Vagina (tissue), 2 donors: ENCODE measurements around the gene UBASH3B. TPM values are rescaled to one million over a fixed set of nuclear protein-coding genes. Genes with fewer than 3 reads are reported as not detected.

Source experiments
- DNase-seq, 2 donors: peaks; one replicate each; pipeline ENCODE4 v3.0.0-alpha.2; 2017; ENCODE audit errors: extremely low spot score in 2 of 2
- H3K27ac ChIP-seq: fragments of 200-600 bp; sonication (generic); one replicate; pipeline ENCODE4 v1.5.1; 2019
- H3K27me3 ChIP-seq: fragments of 200-600 bp; sonication (generic); one replicate; pipeline ENCODE4 v1.5.1; 2019
- H3K36me3 ChIP-seq, 2 donors: fragments of 200-600 bp; sonication (generic); one replicate each; pipeline ENCODE4 v1.5.1; 2017 to 2019
- H3K4me1 ChIP-seq: fragments of 200-600 bp; sonication (generic); one replicate; pipeline ENCODE4 v1.5.1; 2019
- H3K4me3 ChIP-seq, 2 donors: fragments of 200-600 bp; sonication (generic); 1 replicate in 1 of 2; 2 replicates in 1 of 2; pipeline ENCODE4 v1.5.1; 2016 to 2019
- H3K9me3 ChIP-seq: fragments of 200-600 bp; sonication (generic); one replicate; pipeline ENCODE4 v1.5.1; 2019
- POLR2A ChIP-seq, 2 donors: fragments of 450-650 bp; IDR thresholded peaks; one replicate each; pipeline ENCODE4 v1.6.1; 2017; ENCODE audit warnings: antibody characterized with exemption in 2 of 2, mild to moderate bottlenecking in 2 of 2, moderate library complexity in 2 of 2
- POLR2AphosphoS5 ChIP-seq, 2 donors: sonication (generic); formaldehyde crosslinking; IDR thresholded peaks; one replicate each; pipeline ENCODE4 v1.9.0; 2017; ENCODE audit warnings: antibody characterized with exemption in 2 of 2, mild to moderate bottlenecking in 2 of 2, low read depth in 1 of 2; ENCODE audit not compliant: insufficient read depth in 1 of 2
- intact Hi-C: fragments of 100-400 bp; cut with DNase I; formaldehyde crosslinking; loops from one replicate; pipeline ENCODE4 v1.15.1; 2023
- total RNA-seq: library from RNA; depleted of rRNA; stranded (reverse); fragments of >200 nt; gene quantifications from one replicate; pipeline ENCODE4 v1.2.3, GENCODE V29; 2016
- TF ChIP-seq, protein P1 (sequence below), 3 experiments: fragments of 450-650 bp in 2 of 3; fragments of 200-600 bp in 1 of 3; sonication (generic) in 1 of 3; IDR thresholded peaks; one replicate each; pipeline ENCODE4 v1.5.1; 2017 to 2019; ENCODE audit warnings: antibody characterized with exemption in 3 of 3, mild to moderate bottlenecking in 2 of 3, moderate library complexity in 2 of 3

The UBASH3B gene
- total RNA-seq, 1 donor from 2014 or later: 2.2 TPM

DNA sequence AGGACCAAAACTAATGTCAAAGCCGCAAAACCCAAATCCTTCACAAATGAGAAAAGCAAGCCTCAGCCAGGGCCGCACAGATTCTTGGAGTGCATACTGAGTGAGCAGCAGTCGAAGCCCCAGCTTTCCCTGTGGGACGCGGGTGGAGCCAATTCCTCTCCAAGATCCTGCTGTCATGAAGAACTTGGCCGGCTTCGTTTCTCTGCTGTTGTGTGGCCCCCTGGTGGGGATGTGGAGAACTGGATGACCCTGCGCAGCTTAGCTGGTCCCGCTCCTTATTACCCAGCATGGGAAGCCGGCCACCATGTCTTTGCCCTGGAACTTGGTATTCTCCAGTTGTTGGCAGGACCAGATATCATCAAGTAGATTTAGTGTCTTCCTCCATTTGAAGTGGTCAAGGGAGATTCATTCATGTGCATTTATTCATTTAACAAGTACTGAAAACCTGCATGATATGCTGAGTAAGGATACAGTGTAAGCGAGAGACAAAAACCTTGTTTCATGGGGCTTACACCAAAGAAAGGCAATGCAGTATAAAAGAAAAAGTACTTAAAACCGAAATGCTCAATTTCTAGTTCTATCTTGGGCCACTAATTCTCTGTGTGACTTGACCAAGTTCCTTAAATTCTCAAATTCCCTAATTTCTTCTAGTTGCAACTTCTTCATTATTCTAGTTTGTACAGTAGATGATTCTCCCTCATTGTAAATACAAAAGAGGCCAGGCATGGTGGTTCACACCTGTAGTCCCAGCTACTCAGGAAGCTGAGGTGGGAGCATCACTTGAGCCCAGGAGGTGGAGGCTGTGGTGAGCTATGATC, 126.1 kb downstream of the UBASH3B start:
- TF ChIP-seq, protein P1, sequence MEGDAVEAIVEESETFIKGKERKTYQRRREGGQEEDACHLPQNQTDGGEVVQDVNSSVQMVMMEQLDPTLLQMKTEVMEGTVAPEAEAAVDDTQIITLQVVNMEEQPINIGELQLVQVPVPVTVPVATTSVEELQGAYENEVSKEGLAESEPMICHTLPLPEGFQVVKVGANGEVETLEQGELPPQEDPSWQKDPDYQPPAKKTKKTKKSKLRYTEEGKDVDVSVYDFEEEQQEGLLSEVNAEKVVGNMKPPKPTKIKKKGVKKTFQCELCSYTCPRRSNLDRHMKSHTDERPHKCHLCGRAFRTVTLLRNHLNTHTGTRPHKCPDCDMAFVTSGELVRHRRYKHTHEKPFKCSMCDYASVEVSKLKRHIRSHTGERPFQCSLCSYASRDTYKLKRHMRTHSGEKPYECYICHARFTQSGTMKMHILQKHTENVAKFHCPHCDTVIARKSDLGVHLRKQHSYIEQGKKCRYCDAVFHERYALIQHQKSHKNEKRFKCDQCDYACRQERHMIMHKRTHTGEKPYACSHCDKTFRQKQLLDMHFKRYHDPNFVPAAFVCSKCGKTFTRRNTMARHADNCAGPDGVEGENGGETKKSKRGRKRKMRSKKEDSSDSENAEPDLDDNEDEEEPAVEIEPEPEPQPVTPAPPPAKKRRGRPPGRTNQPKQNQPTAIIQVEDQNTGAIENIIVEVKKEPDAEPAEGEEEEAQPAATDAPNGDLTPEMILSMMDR (IDR thresholded peaks at IDR 0.05): peak; percentile 85 to 92 (median 88)
- TF ChIP-seq POLR2AphosphoS5 (IDR thresholded peaks at IDR 0.05; ENCODE audit: insufficient read depth in 1 of 2, low read depth in 1 of 2) (peak; percentile 26 to 42), POLR2A (IDR thresholded peaks at IDR 0.05) (no peak)
- Histone ChIP-seq H3K9me3 (no peaks in the 10 kb centered on the region), H3K36me3 (no peaks in the 10 kb centered on the region), H3K27ac (peak overlapping the region; percentile 44), H3K4me3 (no peak overlapping the region), H3K4me1 (peaks cover 29% of the 10 kb centered on the region), H3K27me3 (no peaks in the 10 kb centered on the region)
- intact Hi-C loops: no loop called here
- no peak for DNase-seq

DNA sequence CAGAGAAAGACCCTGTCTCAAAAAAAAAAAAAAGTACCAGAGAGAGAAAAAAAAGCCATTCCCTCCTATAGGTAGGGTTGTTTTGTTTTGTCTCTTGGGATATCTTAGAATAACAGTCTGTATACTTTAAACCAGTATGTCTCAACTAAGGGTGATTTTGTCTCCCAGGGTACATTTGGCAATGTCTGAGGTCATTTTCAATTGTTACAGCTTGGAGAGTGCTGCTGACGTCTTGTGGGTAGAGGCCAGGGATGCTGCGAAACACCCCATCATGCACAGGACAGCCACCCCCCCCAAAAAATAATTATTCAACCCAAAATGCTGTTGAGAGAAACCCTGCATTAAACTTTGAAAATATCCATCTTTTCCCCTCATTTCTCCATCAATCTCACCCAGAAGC, 126.7 kb downstream of the UBASH3B start:
- DNase-seq: no peak
- Histone ChIP-seq H3K36me3 (no peaks in the 10 kb centered on the region), H3K4me1 (peaks cover 29% of the 10 kb centered on the region), H3K27me3 (no peaks in the 10 kb centered on the region), H3K4me3 (no peak overlapping the region), H3K27ac (peak overlapping the region; percentile 11), H3K9me3 (no peaks in the 10 kb centered on the region)
- TF ChIP-seq, protein P1 (IDR thresholded peaks at IDR 0.05): no peak
- TF ChIP-seq POLR2A (IDR thresholded peaks at IDR 0.05) (no peak), POLR2AphosphoS5 (IDR thresholded peaks at IDR 0.05; ENCODE audit: insufficient read depth in 1 of 2, low read depth in 1 of 2) (no peak)
- intact Hi-C loops: no loop called here

DNA sequence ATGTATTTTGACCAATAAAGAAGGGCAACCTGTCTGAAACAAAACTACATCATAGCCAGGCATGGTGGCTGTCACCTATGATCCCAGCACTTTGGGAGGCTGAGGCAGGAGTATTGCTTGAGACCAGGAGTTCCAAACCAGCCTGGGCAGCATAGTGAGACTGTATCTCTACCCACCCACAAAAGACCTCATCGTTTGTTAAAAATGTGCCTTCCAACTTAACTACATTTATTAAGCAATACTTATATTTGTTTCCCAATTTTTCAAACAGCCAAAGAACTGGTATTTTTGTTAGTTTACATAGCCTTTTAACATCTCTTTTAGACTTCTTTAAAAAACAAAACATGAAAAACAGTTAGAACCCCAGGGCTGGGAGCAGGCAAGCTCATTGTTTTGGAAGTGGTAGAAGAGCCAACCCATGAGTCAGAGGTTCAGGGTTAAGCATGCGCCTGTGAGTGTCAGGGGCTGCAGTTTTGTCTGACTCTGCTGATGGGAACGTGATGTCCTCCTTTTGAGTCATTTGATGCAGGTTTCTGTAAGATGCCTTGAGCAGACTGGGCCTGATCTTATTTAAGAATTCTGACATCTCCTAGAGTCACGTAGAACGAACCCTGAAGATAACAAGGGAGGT, 128.9 kb downstream of the UBASH3B start:
- no peaks in the 10 kb centered on the region for H3K27me3 ChIP-seq
- peaks cover 29% of the 10 kb centered on the region for H3K4me1 ChIP-seq
- intact Hi-C loops: no loop called here
- H3K9me3 ChIP-seq: no peaks in the 10 kb centered on the region
- H3K4me3 ChIP-seq: no peak overlapping the region
- DNase-seq: peak in 1 of 2 donors; percentile 95
- peak overlapping the region; percentile 89 for H3K27ac ChIP-seq
- H3K36me3 ChIP-seq: no peaks in the 10 kb centered on the region
- TF ChIP-seq, protein P1 (IDR thresholded peaks at IDR 0.05): no peak
- TF ChIP-seq POLR2A (IDR thresholded peaks at IDR 0.05) (no peak), POLR2AphosphoS5 (IDR thresholded peaks at IDR 0.05; ENCODE audit: insufficient read depth in 1 of 2, low read depth in 1 of 2) (peak; percentile 21 to 55)

DNA sequence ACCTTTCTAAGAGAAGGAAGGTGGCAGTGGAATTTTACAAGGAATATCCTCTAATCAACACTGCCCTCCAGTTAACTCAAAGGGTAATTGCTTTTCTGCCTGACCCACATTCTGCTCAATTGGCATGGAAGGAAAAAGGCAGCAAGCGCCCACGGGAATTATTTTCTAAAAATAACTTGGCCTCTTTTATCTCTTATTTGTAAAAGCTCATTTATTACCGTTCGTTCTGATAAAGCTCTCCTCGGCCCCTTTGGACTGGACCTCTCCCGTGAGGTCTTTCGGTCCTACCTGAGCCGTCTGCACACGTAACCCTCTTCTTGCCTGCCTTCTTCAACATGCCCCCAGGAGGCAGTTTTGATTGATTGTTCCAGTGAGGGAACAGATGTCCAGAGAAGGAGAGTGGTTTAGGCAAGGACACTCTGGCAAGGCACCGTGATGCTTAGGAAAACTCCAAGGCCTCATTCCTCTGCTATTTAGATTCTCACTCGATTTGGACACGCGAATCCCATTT, 129.6 kb downstream of the UBASH3B start:
- peaks cover 29% of the 10 kb centered on the region for H3K4me1 ChIP-seq
- no peak overlapping the region for H3K4me3 ChIP-seq
- TF ChIP-seq POLR2AphosphoS5 (IDR thresholded peaks at IDR 0.05; ENCODE audit: insufficient read depth in 1 of 2, low read depth in 1 of 2): no peak
- TF ChIP-seq, protein P1 (IDR thresholded peaks at IDR 0.05): no peak
- no peaks in the 10 kb centered on the region for H3K27me3 ChIP-seq
- no peaks in the 10 kb centered on the region for H3K9me3 ChIP-seq
- DNase-seq: no peak
- no peaks in the 10 kb centered on the region for H3K36me3 ChIP-seq
- intact Hi-C loops: loop anchor here (5.0 kb wide), 1 partner anchor 397 kb away; no protein-coding TSS in a partner anchor
- H3K27ac ChIP-seq: peak overlapping the region; percentile 89
